Activated CD4-positive, alpha-beta T cell treated with anti-CD3 and anti-CD28 coated beads, Interleukin-2, amount 50 U/mL, for 16 hours (primary cell): ENCODE data around the gene NEUROD2.

Experiments
- DNase-seq: peaks from one replicate; pipeline ENCODE4 v3.0.0-alpha.2; 2020

Gene NEUROD2

DNA sequence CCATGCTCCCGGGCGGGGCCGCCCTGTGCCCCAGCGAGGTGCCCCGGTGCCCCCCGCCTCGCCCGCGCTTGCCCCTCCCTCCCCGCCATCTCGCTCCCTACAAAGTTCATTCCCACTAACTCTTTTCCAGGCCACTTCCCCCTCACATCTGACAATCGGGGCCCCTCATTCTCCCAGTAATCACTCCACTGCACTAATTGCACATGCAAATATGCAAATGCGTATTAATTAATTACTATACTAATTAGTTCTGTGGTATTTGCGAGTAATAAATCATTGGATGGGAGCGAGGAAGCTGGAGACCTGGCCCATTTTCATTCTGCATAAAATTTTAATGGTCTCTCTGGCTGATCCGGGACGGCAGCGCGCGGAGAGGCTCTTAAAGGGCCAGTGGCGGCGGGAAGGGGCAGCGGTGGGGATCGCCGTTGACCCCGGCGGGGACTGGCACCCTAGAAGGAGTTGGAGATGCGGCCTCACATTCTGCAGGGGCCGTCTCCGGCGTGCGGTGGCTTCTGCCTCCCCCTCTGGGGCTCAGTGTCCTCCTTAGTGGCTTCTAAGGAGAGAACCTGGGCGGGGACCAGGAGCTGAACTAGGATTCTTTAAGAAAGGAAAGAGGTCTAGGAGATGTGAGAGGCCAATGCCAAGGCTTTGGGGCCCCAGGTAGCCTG lies 10.7 kb upstream of the NEUROD2 start:
- no peak for DNase-seq

GRCh38 chr17:39617446-39618245 lies 9.9 kb upstream of the NEUROD2 start:
- peak; percentile 54 for DNase-seq

- no peak for DNase-seq
Measured at GRCh38 chr17:39617100-39617445, 9.4 kb upstream of the NEUROD2 start.

GRCh38 chr17:39615434-39615833 lies 7.7 kb upstream of the NEUROD2 start:
- no peak for DNase-seq

GRCh38 chr17:39614545-39615157 lies 6.9 kb upstream of the NEUROD2 start:
- DNase-seq, result no peak

- DNase-seq, result no peak
Measured at GRCh38 chr17:39612935-39613464, 5.3 kb upstream of the NEUROD2 start.

DNA sequence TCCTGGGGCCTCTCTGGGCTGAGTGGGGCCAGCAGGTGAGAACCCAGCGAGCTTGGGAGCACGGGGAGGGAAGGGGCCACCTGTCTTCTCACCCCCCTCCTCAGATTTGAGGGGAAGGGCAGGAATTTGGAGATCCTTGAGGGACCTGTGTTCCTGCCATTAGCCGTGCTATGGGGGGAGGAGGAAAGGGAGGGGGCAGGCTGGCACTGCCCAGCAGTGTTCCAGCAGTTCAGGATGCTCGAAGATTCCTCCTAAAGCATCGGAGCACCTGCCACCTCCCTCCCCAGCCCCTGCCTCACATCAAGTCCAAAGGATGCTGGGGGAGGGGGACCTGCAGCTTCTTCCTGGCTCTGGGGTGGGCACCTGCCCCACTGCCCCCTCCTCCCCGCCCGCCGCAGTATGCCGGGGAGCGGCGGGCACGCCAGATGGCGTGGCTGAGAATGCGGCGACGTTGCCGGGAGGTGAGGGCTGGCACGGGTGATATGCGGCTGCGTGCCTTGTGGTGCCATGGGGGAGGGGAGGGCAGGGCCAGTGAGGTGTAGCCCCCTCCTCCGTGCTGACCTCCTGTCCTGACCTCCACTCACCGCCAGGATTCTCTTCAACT lies 4.7 kb upstream of the NEUROD2 start:
- no peak for DNase-seq

DNA sequence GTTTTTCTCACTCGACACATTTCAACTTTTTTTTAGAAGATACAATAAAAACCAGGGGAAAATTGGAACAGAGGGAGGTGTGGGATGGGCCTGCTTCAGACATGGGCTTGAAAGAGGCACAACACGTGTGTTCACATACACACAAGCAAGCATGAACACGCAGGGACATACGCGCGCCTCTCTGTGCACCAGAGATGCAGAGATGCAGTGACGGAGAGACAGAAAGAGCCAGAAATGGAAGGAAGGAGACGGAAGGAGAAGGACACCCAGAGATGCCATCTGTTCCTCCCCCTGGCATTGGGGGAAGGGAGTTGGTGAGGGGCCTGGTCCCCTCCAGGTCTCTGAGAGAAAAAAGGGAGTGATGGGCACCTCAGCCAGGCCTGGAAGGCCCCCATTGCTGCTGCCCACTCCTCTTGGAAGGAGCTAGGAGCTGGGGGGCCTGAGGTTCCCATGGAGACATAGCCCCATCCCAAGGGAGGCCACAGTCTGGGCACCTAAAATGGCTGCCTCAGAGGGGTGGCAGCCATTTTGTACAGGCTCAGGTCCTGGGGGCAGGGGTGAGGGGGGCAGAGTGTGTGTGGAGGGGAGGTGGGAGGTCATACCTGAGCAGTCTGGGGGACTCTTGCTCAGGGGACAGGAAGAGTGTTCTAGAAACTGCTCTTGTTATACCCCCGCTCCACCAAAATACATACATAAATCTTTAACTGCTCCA lies 3.8 kb upstream of the NEUROD2 start:
- no peak for DNase-seq

- DNase-seq, result no peak
Measured at GRCh38 chr17:39609416-39610025, 1.8 kb upstream of the NEUROD2 start.

- DNase-seq, result no peak
Measured at GRCh38 chr17:39608142-39608981, 642 bp upstream of the NEUROD2 start.

DNA sequence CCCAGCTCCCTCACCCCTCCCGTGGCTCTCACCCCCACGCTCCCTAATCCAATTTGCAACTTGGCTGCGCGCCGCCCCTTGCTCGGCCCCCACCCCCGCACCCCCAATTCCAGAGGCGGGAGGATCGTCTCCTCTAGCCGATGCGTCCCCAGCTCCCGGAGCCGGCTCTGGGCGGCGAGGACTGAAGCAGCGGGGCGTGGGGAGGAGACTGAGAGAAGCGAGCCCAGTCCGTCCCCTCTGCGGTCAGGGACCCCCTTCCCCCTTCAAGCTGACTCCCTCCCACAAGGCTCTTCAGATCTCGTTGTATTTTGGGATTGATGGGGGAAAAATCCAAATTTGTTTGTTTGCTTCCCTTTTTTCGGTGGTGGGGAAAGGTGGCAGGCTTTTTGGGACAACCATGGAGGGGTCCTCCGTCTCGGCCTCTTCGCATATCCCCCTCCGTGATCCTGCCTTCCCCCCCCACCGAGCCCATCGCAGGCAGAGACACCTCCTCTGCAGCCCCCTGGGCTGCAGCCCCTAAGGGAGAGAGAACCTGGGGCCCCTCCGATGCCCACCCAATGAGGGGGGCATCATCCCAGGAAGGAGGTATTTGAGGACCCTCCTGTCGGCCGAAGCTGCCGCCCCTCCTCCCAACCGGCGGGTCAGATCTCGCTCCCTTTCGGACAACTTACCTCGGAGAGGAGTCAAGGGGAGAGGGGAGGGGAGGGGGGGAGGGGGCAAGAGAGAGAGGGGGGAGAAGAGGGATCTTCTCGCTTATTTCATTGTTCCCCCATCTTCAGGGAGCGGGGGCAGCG lies 466 bp downstream of the NEUROD2 start:
- DNase-seq, result no peak

- no peak for DNase-seq
Measured at GRCh38 chr17:39606434-39607056, 1.2 kb downstream of the NEUROD2 start.

DNA sequence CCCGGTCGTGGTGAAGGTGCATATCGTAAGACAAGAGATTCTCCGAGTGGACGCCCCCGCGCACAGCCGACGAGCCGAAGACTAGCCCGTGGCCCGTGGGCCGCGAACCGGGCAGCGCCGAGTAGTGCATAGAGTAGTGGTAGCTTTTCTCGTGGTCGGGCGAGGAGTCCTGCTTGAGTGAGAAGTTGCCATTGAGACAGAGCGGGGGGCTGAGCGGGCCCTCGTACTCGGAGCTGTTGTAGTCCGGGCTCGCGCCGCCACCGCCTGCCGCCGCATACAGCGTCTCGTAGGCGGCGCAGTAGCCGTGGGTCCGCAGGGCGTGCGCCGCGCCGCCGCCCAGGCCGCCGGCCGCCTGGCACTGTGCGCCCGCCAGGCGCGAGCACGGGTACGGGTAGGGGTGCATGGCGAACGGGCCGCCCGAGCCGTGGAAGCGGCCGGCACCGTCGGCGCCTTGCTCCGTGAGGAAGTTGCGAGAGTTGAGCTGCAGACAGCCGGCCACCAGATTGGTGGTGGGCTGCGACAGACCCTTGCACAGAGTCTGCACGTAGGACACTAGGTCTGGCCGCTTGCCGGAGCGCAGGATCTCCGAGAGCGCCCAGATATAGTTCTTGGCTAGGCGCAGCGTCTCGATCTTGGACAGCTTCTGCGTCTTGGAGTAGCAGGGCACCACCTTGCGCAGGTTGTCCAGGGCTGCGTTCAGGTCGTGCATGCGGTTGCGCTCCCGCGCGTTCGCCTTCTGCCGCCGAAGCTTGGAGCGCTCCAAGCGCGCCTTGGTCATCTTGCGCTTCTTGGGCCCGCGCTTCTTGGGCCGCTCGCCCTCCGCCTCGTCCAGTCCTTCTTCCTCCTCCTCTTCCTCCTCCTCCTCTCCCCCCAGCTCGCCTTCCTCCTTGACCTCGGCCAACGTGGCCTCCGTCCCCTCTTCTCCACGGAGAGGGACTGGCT lies 2.0 kb downstream of the NEUROD2 start:
- no peak for DNase-seq

DNA sequence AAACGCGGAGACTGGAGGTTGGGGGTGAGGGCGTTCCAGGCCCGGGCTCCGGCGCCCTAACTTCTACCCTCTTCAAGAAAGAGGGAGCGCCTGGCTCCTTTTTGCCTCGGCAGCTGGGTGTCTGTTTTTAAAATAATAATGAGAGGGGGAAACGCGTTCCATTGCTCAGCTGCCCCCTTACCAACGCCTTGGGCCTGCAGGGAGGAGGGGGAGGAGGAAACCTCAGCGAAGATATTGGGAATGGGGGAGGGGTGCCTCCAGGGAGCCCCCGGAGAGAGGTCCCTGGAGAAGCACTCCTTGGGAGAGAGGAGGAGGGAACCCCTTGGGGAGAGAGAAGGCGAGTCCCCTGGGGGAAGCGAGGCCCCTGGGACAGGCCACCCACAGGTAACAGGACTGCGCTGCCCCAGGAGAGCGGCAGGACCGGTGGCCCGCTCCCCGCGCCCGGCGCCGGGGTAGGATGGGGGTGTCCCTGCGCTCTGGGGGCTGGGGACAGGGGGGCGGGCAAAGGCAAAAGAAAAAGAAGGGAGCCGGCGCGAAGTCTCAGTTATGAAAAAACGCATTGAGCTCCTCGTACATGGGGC lies 2.7 kb downstream of the NEUROD2 start:
- DNase-seq, result no peak

DNA sequence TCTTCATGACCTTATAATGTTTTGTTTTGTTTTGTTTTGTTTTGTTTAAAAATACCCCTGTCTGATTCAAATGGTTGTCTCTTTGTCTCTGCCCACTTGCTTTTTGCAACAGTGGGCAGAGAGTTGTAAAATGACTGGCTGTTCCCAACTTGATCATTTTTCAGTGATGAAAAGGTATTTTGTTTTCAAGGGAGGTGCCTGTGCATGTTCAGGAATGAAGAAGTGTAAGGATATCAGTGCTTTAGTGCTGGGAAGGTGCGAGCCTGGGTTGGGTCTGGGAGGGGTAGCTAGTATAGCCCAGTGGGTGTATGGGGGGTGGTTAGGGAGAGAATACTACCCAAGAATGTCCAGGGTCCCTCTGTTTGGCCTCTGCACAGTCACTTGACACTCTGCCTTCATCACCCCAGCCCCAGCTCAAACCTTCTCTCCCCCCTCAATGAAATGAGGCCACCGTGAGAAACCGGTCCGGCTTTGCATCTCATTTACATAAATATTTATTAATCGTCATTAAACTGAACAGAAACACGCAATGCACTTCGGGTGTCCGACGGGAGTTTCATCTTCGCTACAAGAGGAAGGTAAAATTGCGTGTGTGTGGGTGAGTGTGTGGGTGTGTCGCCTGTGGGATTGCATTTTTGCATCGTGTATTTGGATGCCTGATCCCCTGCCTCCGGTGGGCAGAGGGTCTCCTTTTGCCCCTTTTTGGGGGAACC lies 4.3 kb downstream of the NEUROD2 start:
- no peak for DNase-seq

GRCh38 chr17:39602533-39603303 lies 5.0 kb downstream of the NEUROD2 start:
- DNase-seq, result no peak
